ENCODE results near the gene DCDC2B. TPM values are rescaled to one million over a fixed set of nuclear protein-coding genes. Genes with fewer than 3 reads are reported as not detected.
A peak's percentile ranks its signal among the peaks of the same experiment; 100 is the strongest.

DCDC2B gene
- total and polyA plus RNA-seq, 10 of the 15 experiments (the other 5 are each of a cell fraction or from before 2014, with no cell fraction given) = 0.12 to 0.21 (median 0.15) TPM; not detected in 7

- peak in 1 of 2 experiments; percentile 37; a peak in 3 of 4 replicates for TF ChIP-seq IKZF2 (IDR thresholded peaks at IDR 0.05)
- no peak for TF ChIP-seq FOXK2 (IDR thresholded peaks at IDR 0.05)
- peak; percentile 63 for TF ChIP-seq RELA (IDR thresholded peaks at IDR 0.05; ENCODE audit: borderline replicate concordance, partially characterized antibody)
- TF ChIP-seq POLR2AphosphoS2 (IDR thresholded peaks at IDR 0.05; ENCODE audit: low read depth, low read length) = peak; percentile 74; the same call in 1 of the 2 replicates
- no peak for TF ChIP-seq SRF (IDR thresholded peaks at IDR 0.05; ENCODE audit: low read depth in 2 of 2, low read length in 2 of 2)
- TF ChIP-seq NR2F1 (conservative IDR thresholded peaks at IDR 0.05) = peak; percentile 89
- TF ChIP-seq MLLT1 (IDR thresholded peaks at IDR 0.05) = peak; percentile 7; the same call in 1 of the 2 replicates
- peak; percentile 77; the same call in 1 of the 3 replicates for TF ChIP-seq POU2F2 (IDR thresholded peaks at IDR 0.05; ENCODE audit: borderline replicate concordance, low read depth, low read length)
- TF ChIP-seq E2F4 (IDR thresholded peaks at IDR 0.05; ENCODE audit: low read depth, low read length) = 0 out of 2 replicates have a peak, but pooled peaks have one; percentile 7
- TF ChIP-seq RCOR1 (conservative IDR thresholded peaks at IDR 0.05; ENCODE audit: low read depth, low read length) = 0 out of 2 replicates have a peak, but pooled peaks have one; percentile 47
- no peak for TF ChIP-seq RAD21 (IDR thresholded peaks at IDR 0.05; ENCODE audit: insufficient read depth, low read depth, low read length)
- peak; percentile 44 for TF ChIP-seq MEF2B (IDR thresholded peaks at IDR 0.05; ENCODE audit: partially characterized antibody, poor library complexity, severe bottlenecking)
- TF ChIP-seq NRF1 (conservative IDR thresholded peaks at IDR 0.05; ENCODE audit: low read depth, low read length) = peak; percentile 51
- peak; percentile 57 to 99 for TF ChIP-seq EGR1 (IDR thresholded peaks at IDR 0.05; ENCODE audit: borderline replicate concordance in 1 of 2, low read depth in 2 of 2, low read length in 2 of 2)
- TF ChIP-seq BCL11A (IDR thresholded peaks at IDR 0.05; ENCODE audit: low read depth, low read length) = no peak
- TF ChIP-seq YY1 (IDR thresholded peaks at IDR 0.05; ENCODE audit: low read depth, low read length) = peak; percentile 70; the same call in 1 of the 2 replicates
- peak; percentile 63; the same call in 1 of the 2 replicates for TF ChIP-seq RB1 (IDR thresholded peaks at IDR 0.05; ENCODE audit: borderline replicate concordance)
- 0 out of 2 replicates have a peak, but pooled peaks have one; percentile 2 for TF ChIP-seq SMC3 (IDR thresholded peaks at IDR 0.05; ENCODE audit: borderline replicate concordance, low read length)
- TF ChIP-seq ZNF384 (IDR thresholded peaks at IDR 0.05; ENCODE audit: borderline replicate concordance, low read depth, low read length) = 0 out of 2 replicates have a peak, but pooled peaks have one; percentile 12
- peak; percentile 66; the same call in 1 of the 2 replicates for TF ChIP-seq ZBTB4 (CRISPR knock-in tag; IDR thresholded peaks at IDR 0.05)
- TF ChIP-seq, protein P1, sequence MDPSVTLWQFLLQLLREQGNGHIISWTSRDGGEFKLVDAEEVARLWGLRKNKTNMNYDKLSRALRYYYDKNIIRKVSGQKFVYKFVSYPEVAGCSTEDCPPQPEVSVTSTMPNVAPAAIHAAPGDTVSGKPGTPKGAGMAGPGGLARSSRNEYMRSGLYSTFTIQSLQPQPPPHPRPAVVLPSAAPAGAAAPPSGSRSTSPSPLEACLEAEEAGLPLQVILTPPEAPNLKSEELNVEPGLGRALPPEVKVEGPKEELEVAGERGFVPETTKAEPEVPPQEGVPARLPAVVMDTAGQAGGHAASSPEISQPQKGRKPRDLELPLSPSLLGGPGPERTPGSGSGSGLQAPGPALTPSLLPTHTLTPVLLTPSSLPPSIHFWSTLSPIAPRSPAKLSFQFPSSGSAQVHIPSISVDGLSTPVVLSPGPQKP (IDR thresholded peaks at IDR 0.05; ENCODE audit: low read depth, low read length) = peak; percentile 73
- peak; percentile 35; the same call in 1 of the 2 replicates for TF ChIP-seq ZNF207 (IDR thresholded peaks at IDR 0.05; ENCODE audit: borderline replicate concordance)
- peak; percentile 18 for TF ChIP-seq NBN (IDR thresholded peaks at IDR 0.05)
Measured at GRCh38 chr1:32179443-32180185, 29.3 kb upstream of the DCDC2B start, which contains the start of gene TXLNA (continued).

Data from GM12878 (cell line).